Activated T-helper 2 cell treated with anti-CD3 and anti-CD28 coated beads, Interferon-gamma antibody, Interleukin-2, Interleukin-4, amounts not matched to agents 10 μg/mL and 5 μg/mL and 100 μg/mL, durations not matched to agents 14 hours and 24 hours and 36 hours (primary cell): ENCODE results near the gene MSH4. TPM values are rescaled to one million over a fixed set of nuclear protein-coding genes. Genes with fewer than 3 reads are reported as not detected.
"Not testable (repeated sequence)": the region's sequence is repeated elsewhere in the genome, so short reads cannot be mapped to it uniquely, and the experiment has no call there.

ENCODE experiments used
- DNase-seq: peaks from one replicate; pipeline ENCODE4 v3.0.0; 2021; ENCODE audit warnings: low spot score
- H3K27ac Mint-ChIP-seq: one replicate; pipeline ENCODE4 v1.8.0; 2021; ENCODE audit warnings: mixed read lengths
- H3K27me3 Mint-ChIP-seq: one replicate; pipeline ENCODE4 v1.8.0; 2021; ENCODE audit warnings: low read depth, mixed read lengths
- H3K36me3 Mint-ChIP-seq: one replicate; pipeline ENCODE4 v1.8.0; 2021; ENCODE audit warnings: low read depth, mixed read lengths
- H3K4me1 Mint-ChIP-seq: one replicate; pipeline ENCODE4 v1.8.0; 2021; ENCODE audit warnings: low read depth, mixed read lengths
- H3K4me3 Mint-ChIP-seq: one replicate; pipeline ENCODE4 v1.8.0; 2021; ENCODE audit warnings: low read depth, mild to moderate bottlenecking, moderate library complexity, mixed read lengths
- H3K9me3 Mint-ChIP-seq: one replicate; pipeline ENCODE4 v1.8.0; 2021; ENCODE audit warnings: mixed read lengths
- intact Hi-C: fragments of 100-400 bp; cut with micrococcal nuclease; formaldehyde crosslinking; loops from one replicate; pipeline ENCODE4 v1.15.1; 2023
- total RNA-seq: library from RNA; stranded (reverse); gene quantifications from 2 replicates; pipeline ENCODE4 v1.2.3, GENCODE V29; 2022

The MSH4 gene
- total RNA-seq, 1 donor from 2014 or later = 0.62 TPM

- H3K27me3 Mint-ChIP-seq = peaks cover 6% of the 10 kb centered on the region
- no peaks in the 10 kb centered on the region for H3K9me3 Mint-ChIP-seq
- peak overlapping the region; percentile 100 for H3K4me3 Mint-ChIP-seq
- peaks cover 45% of the 10 kb centered on the region for H3K36me3 Mint-ChIP-seq
- DNase-seq = no peak
- H3K4me1 Mint-ChIP-seq = peaks cover 30% of the 10 kb centered on the region
- intact Hi-C loops = loop anchor here (5.0 kb wide), 1 partner anchor 707 kb away; no protein-coding TSS in a partner anchor
- H3K27ac Mint-ChIP-seq = peak overlapping the region; percentile 97
Observed at GRCh38 chr1:75785320-75785982, 11.2 kb upstream of the MSH4 start.

- Mint-ChIP-seq H3K4me3 (peak within 1 kb of the TSS; percentile 100), H3K9me3 (no peaks in the 10 kb centered on the region), H3K4me1 (peaks cover 37% of the 10 kb centered on the region), H3K27me3 (peaks cover 4% of the 10 kb centered on the region), H3K27ac (peak within 1 kb of the TSS; percentile 97), H3K36me3 (peaks cover 52% of the 10 kb centered on the region)
- intact Hi-C loops = loop anchor here (1.0 to 5.0 kb wide), 5 partner anchors 10 to 1897 kb away; partner anchors contain the start of genes ACADM, CRYZ, MSH4 and TYW3
- peak; percentile 93 for DNase-seq
Observed at GRCh38 chr1:75785983-75786853, 10.5 kb upstream of the MSH4 start, which contains the start of gene RABGGTB. Gene RABGGTB (plus strand): TSS chr1:75786256. CDS start chr1:75786272, 16 bp downstream.

- no peaks in the 10 kb centered on the region for H3K9me3 Mint-ChIP-seq
Observed at GRCh38 chr1:75786901-75787493, 9.7 kb upstream of the MSH4 start.

GRCh38 chr1:75787524-75787923, 9.2 kb upstream of the MSH4 start:
- Mint-ChIP-seq H3K9me3 (no peaks in the 10 kb centered on the region), H3K27me3 (no peaks in the 10 kb centered on the region), H3K36me3 (peaks cover 65% of the 10 kb centered on the region), H3K4me3 (peak overlapping the region; percentile 100), H3K4me1 (peaks cover 46% of the 10 kb centered on the region), H3K27ac (peak overlapping the region; percentile 97)
- no peak for DNase-seq
- intact Hi-C loops = loop anchor here (2.0 to 5.0 kb wide), 3 partner anchors 705 to 1895 kb away; partner anchors contain the start of genes CRYZ, TYW3 and ZZZ3

More at GRCh38 chr1:75786901-75787493, 9.7 kb upstream of the MSH4 start:
- H3K27ac Mint-ChIP-seq = peak overlapping the region; percentile 97
- H3K4me1 Mint-ChIP-seq = peaks cover 43% of the 10 kb centered on the region
- no peak for DNase-seq
- H3K27me3 Mint-ChIP-seq = no peaks in the 10 kb centered on the region
- H3K4me3 Mint-ChIP-seq = peak overlapping the region; percentile 100
- H3K36me3 Mint-ChIP-seq = peaks cover 60% of the 10 kb centered on the region
- intact Hi-C loops = loop anchor here (1.0 to 5.0 kb wide), 5 partner anchors 9 to 1896 kb away; partner anchors contain the start of genes ACADM, CRYZ, MSH4 and TYW3

GRCh38 chr1:75789988-75790387, 6.7 kb upstream of the MSH4 start:
- Mint-ChIP-seq H3K27ac (no peak overlapping the region), H3K4me3 (peak overlapping the region; percentile 100), H3K4me1 (peaks cover 48% of the 10 kb centered on the region), H3K36me3 (peaks cover 87% of the 10 kb centered on the region), H3K9me3 (no peaks in the 10 kb centered on the region), H3K27me3 (no peaks in the 10 kb centered on the region)
- DNase-seq = no peak
- intact Hi-C loops = loop anchor here (5.0 kb wide), 1 partner anchor 702 kb away; no protein-coding TSS in a partner anchor

- Mint-ChIP-seq H3K27me3 (no peaks in the 10 kb centered on the region), H3K9me3 (no peaks in the 10 kb centered on the region), H3K27ac (peak overlapping the region; percentile 55), H3K36me3 (peaks cover 94% of the 10 kb centered on the region), H3K4me3 (peak overlapping the region; percentile 100), H3K4me1 (peaks cover 44% of the 10 kb centered on the region)
- no peak for DNase-seq
- intact Hi-C loops = no loop called here
Observed at GRCh38 chr1:75791022-75791421, 5.7 kb upstream of the MSH4 start.

- no peak for DNase-seq
- Mint-ChIP-seq H3K4me1 (peaks cover 42% of the 10 kb centered on the region), H3K9me3 (no peaks in the 10 kb centered on the region), H3K4me3 (no peak overlapping the region), H3K36me3 (peaks cover 94% of the 10 kb centered on the region), H3K27me3 (no peaks in the 10 kb centered on the region), H3K27ac (no peak overlapping the region)
- intact Hi-C loops = no loop called here
Observed at GRCh38 chr1:75792091-75792490, 4.6 kb upstream of the MSH4 start.

GRCh38 chr1:75794382-75794781, 2.3 kb upstream of the MSH4 start:
- Mint-ChIP-seq H3K4me1 (peaks cover 31% of the 10 kb centered on the region), H3K27ac (no peak overlapping the region), H3K4me3 (no peak overlapping the region), H3K9me3 (no peaks in the 10 kb centered on the region), H3K27me3 (no peaks in the 10 kb centered on the region), H3K36me3 (peaks cover 88% of the 10 kb centered on the region)
- intact Hi-C loops = no loop called here
- no peak for DNase-seq

GRCh38 chr1:75795703-75796193, 934 bp upstream of the MSH4 start:
- intact Hi-C loops = loop anchor here (1.0 kb wide), 1 partner anchor 9 kb away; the partner anchor contains the start of gene RABGGTB

GRCh38 chr1:75797273-75797588, 549 bp downstream of the MSH4 start:
- intact Hi-C loops = no loop called here
- H3K9me3 Mint-ChIP-seq = no peaks in the 10 kb centered on the region
- H3K27ac Mint-ChIP-seq = no peak overlapping the region
- H3K27me3 Mint-ChIP-seq = no peaks in the 10 kb centered on the region
- peaks cover 8% of the 10 kb centered on the region for H3K4me1 Mint-ChIP-seq
- no peak overlapping the region for H3K4me3 Mint-ChIP-seq
- DNase-seq = no peak
- H3K36me3 Mint-ChIP-seq = peaks cover 60% of the 10 kb centered on the region

More at GRCh38 chr1:75795703-75796193, 934 bp upstream of the MSH4 start:
- Mint-ChIP-seq H3K27ac (peak overlapping the region; percentile 19), H3K27me3 (no peaks in the 10 kb centered on the region), H3K36me3 (peaks cover 74% of the 10 kb centered on the region), H3K9me3 (no peaks in the 10 kb centered on the region), H3K4me3 (no peak overlapping the region), H3K4me1 (peaks cover 19% of the 10 kb centered on the region)
- no peak for DNase-seq

- intact Hi-C loops = no loop called here
- no peak overlapping the region for H3K4me3 Mint-ChIP-seq
Observed at GRCh38 chr1:75797606-75798216, 1.0 kb downstream of the MSH4 start.

GRCh38 chr1:75801480-75801879, 4.8 kb downstream of the MSH4 start:
- peaks cover 23% of the 10 kb centered on the region for H3K36me3 Mint-ChIP-seq
- H3K27ac Mint-ChIP-seq, intact Hi-C loops: not testable (repeated sequence)

More at GRCh38 chr1:75797606-75798216, 1.0 kb downstream of the MSH4 start:
- H3K36me3 Mint-ChIP-seq = peaks cover 55% of the 10 kb centered on the region
- H3K4me1 Mint-ChIP-seq = peaks cover 6% of the 10 kb centered on the region
- no peak for DNase-seq
- H3K9me3 Mint-ChIP-seq = no peaks in the 10 kb centered on the region
- H3K27me3 Mint-ChIP-seq = no peaks in the 10 kb centered on the region
- H3K27ac Mint-ChIP-seq = peak overlapping the region; percentile 11

More at GRCh38 chr1:75801480-75801879, 4.8 kb downstream of the MSH4 start:
- DNase-seq, H3K4me1 Mint-ChIP-seq, H3K4me3 Mint-ChIP-seq, H3K27me3 Mint-ChIP-seq, H3K9me3 Mint-ChIP-seq: not testable (repeated sequence)
